Ureter (tissue), 1 donor: ENCODE results near the gene ERCC6. TPM values are rescaled to one million over a fixed set of nuclear protein-coding genes. Genes with fewer than 3 reads are reported as not detected.

ENCODE experiments used
- total RNA-seq: library from RNA; stranded (reverse); gene quantifications from one replicate; pipeline ENCODE4 v1.2.4, GENCODE V29; 2023
- donor health status: DM: yes; HTN: yes; CAD: no.

ERCC6 gene
- total RNA-seq, 1 donor from 2014 or later = 28.0 TPM

Other genes with a start within 250 kb of the ERCC6 start
- 0.26 TPM for gene C10orf71, start 240.0 kb downstream of the ERCC6 start, total RNA-seq
- gene DRGX, start 143.0 kb downstream of the ERCC6 start, total RNA-seq = not detected
- not detected for gene SLC18A3, start 71.2 kb upstream of the ERCC6 start, total RNA-seq
- gene CHAT, start 74.9 kb upstream of the ERCC6 start, total RNA-seq = not detected
- gene C10orf53, start 140.5 kb upstream of the ERCC6 start, total RNA-seq = not detected
- gene OGDHL, start 223.2 kb upstream of the ERCC6 start, total RNA-seq = 6.0 TPM